GM23248 (cell line): ENCODE data around the gene HEG1. TPM values are rescaled to one million over a fixed set of nuclear protein-coding genes. Genes with fewer than 3 reads are reported as not detected.
A peak's percentile ranks its signal among the peaks of the same experiment; 100 is the strongest.

Experiments
- DNase-seq: peaks from one replicate; pipeline ENCODE4 v3.0.0-alpha.2; 2015
- H2AFZ ChIP-seq: fragments of 200-600 bp; sonication (generic); 2 replicates; pipeline ENCODE4 v1.6.1; 2016; ENCODE audit warnings: antibody characterized with exemption
- H3F3A ChIP-seq: fragments of 200-600 bp; sonication (generic); 2 replicates; pipeline ENCODE4 v1.6.1; 2016; ENCODE audit warnings: mild to moderate bottlenecking, antibody characterized with exemption, mixed run types; ENCODE audit not compliant: insufficient read depth
- H3K27ac ChIP-seq: fragments of 200-600 bp; sonication (generic); 2 replicates; pipeline ENCODE4 v1.5.1; 2016; ENCODE audit warnings: mild to moderate bottlenecking
- H3K27me3 ChIP-seq: fragments of 200-600 bp; sonication (generic); replicated peaks from 2 replicates; pipeline ENCODE4 v1.6.1; 2016; ENCODE audit warnings: mild to moderate bottlenecking; ENCODE audit not compliant: insufficient read depth
- H3K36me3 ChIP-seq: fragments of 200-600 bp; sonication (generic); 2 replicates; pipeline ENCODE4 v1.6.1; 2016; ENCODE audit warnings: low read depth, mild to moderate bottlenecking
- H3K4me1 ChIP-seq: fragments of 200-600 bp; sonication (generic); 2 replicates; pipeline ENCODE4 v1.6.1; 2016; ENCODE audit warnings: mild to moderate bottlenecking; ENCODE audit not compliant: insufficient read depth
- H3K4me2 ChIP-seq: fragments of 200-600 bp; sonication (generic); one replicate; pipeline ENCODE4 v1.6.1; 2016; ENCODE audit warnings: mild to moderate bottlenecking; ENCODE audit not compliant: unreplicated experiment
- H3K4me3 ChIP-seq: fragments of 200-600 bp; sonication (generic); 2 replicates; pipeline ENCODE4 v1.5.1; 2016; ENCODE audit warnings: mild to moderate bottlenecking
- H3K79me2 ChIP-seq: fragments of 200-600 bp; sonication (generic); 2 replicates; pipeline ENCODE4 v1.6.1; 2016; ENCODE audit warnings: mild to moderate bottlenecking; ENCODE audit not compliant: insufficient read depth
- H3K9ac ChIP-seq: fragments of 200-600 bp; sonication (generic); 2 replicates; pipeline ENCODE4 v1.6.1; 2016; ENCODE audit warnings: mild to moderate bottlenecking
- H3K9me2 ChIP-seq: fragments of 200-600 bp; sonication (generic); 2 replicates; pipeline ENCODE4 v1.6.1; 2016; ENCODE audit warnings: mixed run types, mild to moderate bottlenecking, moderate library complexity; ENCODE audit not compliant: insufficient read depth
- H3K9me3 ChIP-seq: fragments of 200-600 bp; sonication (generic); one replicate; pipeline ENCODE4 v1.6.1; 2017; ENCODE audit warnings: low read depth
- H4K20me1 ChIP-seq: fragments of 200-600 bp; sonication (generic); 2 replicates; pipeline ENCODE4 v1.6.0; 2016; ENCODE audit not compliant: insufficient read depth
- EZH2 ChIP-seq: fragments of 200-600 bp; sonication (generic); IDR thresholded peaks from 2 replicates; pipeline ENCODE4 v1.6.1; 2018; ENCODE audit warnings: antibody characterized with exemption, mild to moderate bottlenecking; ENCODE audit not compliant: insufficient read depth, poor library complexity, severe bottlenecking
- EZH2phosphoT487 ChIP-seq: fragments of 200-600 bp; sonication (generic); IDR thresholded peaks from 2 replicates; pipeline ENCODE4 v1.6.1; 2018; ENCODE audit warnings: antibody characterized with exemption, moderate library complexity, mild to moderate bottlenecking, low read depth; ENCODE audit not compliant: insufficient read depth
- WGBS, 2 experiments: methylation state at CpG; one replicate each; pipeline ENCODE4 v1.1.6; 2015 to 2017; ENCODE audit warnings: low lambda C conversion rate in 2 of 2, low coverage in 1 of 2; ENCODE audit errors: missing lambda C conversion rate in 2 of 2; 5-methylcytosine and 5-hydroxymethylcytosine counted together
- in situ Hi-C: fragments of 300-500 bp; cut with MboI; formaldehyde crosslinking; loops from 2 replicates; pipeline ENCODE4 v1.15.0; 2020
- polyA plus RNA-seq: library from polyadenylated mRNA; unstranded; fragments of >200 nt; fragmentation: Nextera tagmentation; extraction: Ambion mirVana; gene quantifications from 2 replicates; pipeline ENCODE4 v1.2.1, GENCODE V29; 2016
- total RNA-seq: library from RNA; depleted of rRNA; stranded (reverse); fragments of >200 nt; shearing (Covaris generic); gene quantifications from 2 replicates; pipeline ENCODE4 v1.2.3, GENCODE V29; 2014

HEG1 gene
- total and polyA plus RNA-seq, 2 experiments from 2014 or later: 32.1 to 116 TPM

- no peak overlapping the region for H3K4me2 ChIP-seq
Observed at GRCh38 chr3:125079675-125080045, 23.9 kb upstream of the HEG1 start.

GRCh38 chr3:125078951-125079674, 23.3 kb upstream of the HEG1 start:
- no peak for DNase-seq
- Histone ChIP-seq H4K20me1 (no peaks in the 10 kb centered on the region), H2AFZ (no peak overlapping the region), H3K9ac (no peak overlapping the region), H3K9me2 (no peaks in the 10 kb centered on the region), H3K36me3 (no peaks in the 10 kb centered on the region), H3F3A (peaks cover 3% of the 10 kb centered on the region; the same call in 1 of the 2 replicates), H3K4me1 (peaks cover 12% of the 10 kb centered on the region), H3K9me3 (no peaks in the 10 kb centered on the region), H3K4me3 (no peak overlapping the region), H3K27me3 (no peaks in the 10 kb centered on the region), H3K4me2 (no peak overlapping the region), H3K79me2 (no peaks in the 10 kb centered on the region), H3K27ac (no peak overlapping the region)
- 94 to 95% methylated on average over 6 of the region's 6 CpGs for WGBS, 2 experiments
- TF ChIP-seq EZH2phosphoT487 (no peak), EZH2 (no peak)
- in situ Hi-C loops: no loop called here

More at GRCh38 chr3:125079675-125080045, 23.9 kb upstream of the HEG1 start:
- Histone ChIP-seq H3K27ac (no peak overlapping the region), H3K9ac (no peak overlapping the region), H3K9me2 (no peaks in the 10 kb centered on the region), H3K4me1 (peaks cover 12% of the 10 kb centered on the region), H3K4me3 (no peak overlapping the region), H4K20me1 (no peaks in the 10 kb centered on the region), H3K27me3 (no peaks in the 10 kb centered on the region), H3K79me2 (no peaks in the 10 kb centered on the region), H3K36me3 (no peaks in the 10 kb centered on the region), H2AFZ (no peak overlapping the region), H3K9me3 (no peaks in the 10 kb centered on the region), H3F3A (peaks cover 3% of the 10 kb centered on the region; the same call in 1 of the 2 replicates)
- peak; percentile 54 for DNase-seq
- TF ChIP-seq EZH2phosphoT487: no peak
- TF ChIP-seq EZH2: no peak
- in situ Hi-C loops: no loop called here
- 13% methylated on average over 1 of the region's 1 CpG for WGBS, 2 experiments

GRCh38 chr3:125077864-125078263, 22.1 kb upstream of the HEG1 start:
- no peak overlapping the region for H3K27ac ChIP-seq

GRCh38 chr3:125076464-125076863, 20.7 kb upstream of the HEG1 start:
- TF ChIP-seq EZH2phosphoT487: no peak
- TF ChIP-seq EZH2: no peak
- H3K36me3 ChIP-seq: no peaks in the 10 kb centered on the region
- H3K27me3 ChIP-seq: no peaks in the 10 kb centered on the region
- no peak for DNase-seq
- H3K9ac ChIP-seq: no peak overlapping the region
- WGBS, 2 experiments: 80 to 93% methylated on average over 1 of the region's 1 CpG
- H3K9me3 ChIP-seq: no peaks in the 10 kb centered on the region
- H3K79me2 ChIP-seq: no peaks in the 10 kb centered on the region
- H3K4me1 ChIP-seq: peaks cover 8% of the 10 kb centered on the region
- no peak overlapping the region for H2AFZ ChIP-seq
- in situ Hi-C loops: no loop called here
- peaks cover 10% of the 10 kb centered on the region for H3F3A ChIP-seq
- H3K4me3 ChIP-seq: no peak overlapping the region
- H3K9me2 ChIP-seq: no peaks in the 10 kb centered on the region; the same call in 1 of the 2 replicates
- no peak overlapping the region for H3K27ac ChIP-seq
- H3K4me2 ChIP-seq: no peak overlapping the region
- no peaks in the 10 kb centered on the region for H4K20me1 ChIP-seq

More at GRCh38 chr3:125077864-125078263, 22.1 kb upstream of the HEG1 start:
- TF ChIP-seq EZH2phosphoT487 (no peak), EZH2 (no peak)
- no peak overlapping the region for H3K9ac ChIP-seq
- no peak for DNase-seq
- H3K4me2 ChIP-seq: no peak overlapping the region
- 96 to 97% methylated on average over 3 of the region's 3 CpGs for WGBS, 2 experiments
- H3K36me3 ChIP-seq: no peaks in the 10 kb centered on the region
- in situ Hi-C loops: no loop called here
- H3K9me2 ChIP-seq: no peaks in the 10 kb centered on the region
- no peak overlapping the region for H3K4me3 ChIP-seq
- H3K9me3 ChIP-seq: no peaks in the 10 kb centered on the region
- no peaks in the 10 kb centered on the region for H3K79me2 ChIP-seq
- no peak overlapping the region for H2AFZ ChIP-seq
- peaks cover 3% of the 10 kb centered on the region; the same call in 1 of the 2 replicates for H3F3A ChIP-seq
- no peaks in the 10 kb centered on the region for H4K20me1 ChIP-seq
- H3K4me1 ChIP-seq: peaks cover 12% of the 10 kb centered on the region
- no peaks in the 10 kb centered on the region for H3K27me3 ChIP-seq
